Ovary (tissue), 9 donors: ENCODE data around the gene PLXNA4. TPM values are rescaled to one million over a fixed set of nuclear protein-coding genes. Genes with fewer than 3 reads are reported as not detected.

Experiments
- DNase-seq, 5 donors: peaks; one replicate each; pipeline ENCODE4 v3.0.0-alpha.2; 2019 to 2020
- H3K27ac ChIP-seq, 2 donors: fragments of 200-600 bp; one replicate each; pipeline versions ENCODE4 v1.5.1 to v1.8.0; 2019 to 2022
- H3K27me3 ChIP-seq: fragments of 200-600 bp; one replicate; pipeline ENCODE4 v1.8.0; 2022
- H3K36me3 ChIP-seq: fragments of 200-600 bp; sonication (generic); one replicate; pipeline ENCODE4 v1.5.1; 2019
- H3K4me1 ChIP-seq: one replicate; pipeline ENCODE4 v1.8.1; 2013; ENCODE audit warnings: mild to moderate bottlenecking, moderate library complexity; ENCODE audit not compliant: insufficient read depth
- H3K4me3 ChIP-seq: fragments of 200-600 bp; sonication (generic); one replicate; pipeline ENCODE4 v1.5.1; 2017
- H3K9me3 ChIP-seq, 2 donors: fragments of 200-600 bp in 1 of 2; sonication (generic) in 1 of 2; one replicate each; pipeline versions ENCODE4 v1.5.1 to v1.8.1; 2013 to 2019; ENCODE audit warnings: mild to moderate bottlenecking in 1 of 2, moderate library complexity in 1 of 2
- EP300 ChIP-seq: sonication (generic); formaldehyde crosslinking; IDR thresholded peaks from one replicate; pipeline ENCODE4 v1.6.1; 2017; ENCODE audit warnings: antibody characterized with exemption
- POLR2A ChIP-seq: fragments of 450-650 bp; IDR thresholded peaks from one replicate; pipeline ENCODE4 v1.6.1; 2017; ENCODE audit warnings: antibody characterized with exemption, mild to moderate bottlenecking, moderate library complexity
- WGBS, 3 donors: extraction: QIAGEN DNeasy Blood & Tissue Kit in 1 of 3; methylation state at CpG; one replicate each; pipeline versions ENCODE4 v1.1.5 to v1.1.7; 2013 to 2017; 5-methylcytosine and 5-hydroxymethylcytosine counted together
- intact Hi-C, 4 donors: fragments of 100-400 bp; cut with DNase I; formaldehyde crosslinking; loops; one replicate each; pipeline versions ENCODE4 v1.11.0 to v1.15.1; 2022 to 2023
- polyA plus RNA-seq, 2 donors: library from polyadenylated mRNA; stranded (reverse); fragments of 200-250 nt in 1 of 2; fragments of 350-450 nt in 1 of 2; fragmentation: Illumina TruSeq in 1 of 2; extraction: RNeasy Lipid Tissue Mini Kit (QIAGEN cat#74804) in 1 of 2; gene quantifications; one replicate each; pipeline ENCODE4 v1.2.3, GENCODE V29; 2013 to 2014
- total RNA-seq, 7 donors: library from RNA; depleted of rRNA in 2 of 7; stranded (reverse); fragments of >200 nt in 2 of 7; fragmentation: NEBNext Ultra II Directional in 3 of 7; extraction: Animal tissue kit (Norgen Biotek cat#: 25700) in 3 of 7; gene quantifications; one replicate each; pipeline versions ENCODE4 v1.1.0 to v1.2.4, GENCODE V29; 2016 to 2023
- TF ChIP-seq, protein P1 (sequence below), 3 donors: fragments of 450-650 bp in 2 of 3; fragments of 200-600 bp in 1 of 3; IDR thresholded peaks; one replicate each; pipeline versions ENCODE4 v1.5.1 to v1.8.0; 2016 to 2022; ENCODE audit warnings: antibody characterized with exemption in 3 of 3, mild to moderate bottlenecking in 1 of 3
- donor health status: DM: no; HTN: no; CAD: no; lungs with moderate emphysema.
- donor health status: DM: no; HTN: no; CAD: no.
- donor health status: Bipolar disorder and iron deficiency.
- donor health status: DM: yes; HTN: yes; CAD: no.
- donor health status: DM: no; HTN: no; CAD: no.
- donor health status: DM: yes; HTN: yes; CAD: no.

PLXNA4 gene
- total and polyA plus RNA-seq, 9 donors, result 5.1 to 39.9 (median 11.4) TPM

DNA sequence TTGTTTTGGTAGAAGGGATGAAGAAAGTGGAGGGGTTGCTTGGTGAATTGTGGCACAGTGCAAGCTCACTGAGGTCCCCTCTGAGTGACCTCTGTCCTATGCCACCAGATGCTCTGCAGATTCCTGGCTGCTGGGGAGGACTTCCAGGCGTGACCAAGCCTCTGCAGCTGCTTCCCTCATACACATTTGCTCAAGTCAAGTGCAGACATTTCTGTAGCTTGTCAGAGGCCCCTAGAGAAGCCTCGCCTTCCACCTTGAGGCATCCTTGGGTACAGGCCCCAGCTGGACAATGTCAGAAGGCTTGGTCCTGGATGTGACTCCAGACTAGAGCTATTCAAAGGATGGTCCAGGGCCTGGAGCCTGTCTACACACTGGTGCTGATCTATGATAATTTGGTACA lies 464.2 kb downstream of the PLXNA4 start:
- no peaks in the 10 kb centered on the region for H3K36me3 ChIP-seq
- no peak overlapping the region for H3K27ac ChIP-seq
- H3K4me3 ChIP-seq, result no peak overlapping the region
- intact Hi-C loops, result no loop called here
- no peak for DNase-seq
- H3K9me3 ChIP-seq, result no peaks in the 10 kb centered on the region
- TF ChIP-seq EP300 (no peak), POLR2A (no peak)
- TF ChIP-seq, protein P1, sequence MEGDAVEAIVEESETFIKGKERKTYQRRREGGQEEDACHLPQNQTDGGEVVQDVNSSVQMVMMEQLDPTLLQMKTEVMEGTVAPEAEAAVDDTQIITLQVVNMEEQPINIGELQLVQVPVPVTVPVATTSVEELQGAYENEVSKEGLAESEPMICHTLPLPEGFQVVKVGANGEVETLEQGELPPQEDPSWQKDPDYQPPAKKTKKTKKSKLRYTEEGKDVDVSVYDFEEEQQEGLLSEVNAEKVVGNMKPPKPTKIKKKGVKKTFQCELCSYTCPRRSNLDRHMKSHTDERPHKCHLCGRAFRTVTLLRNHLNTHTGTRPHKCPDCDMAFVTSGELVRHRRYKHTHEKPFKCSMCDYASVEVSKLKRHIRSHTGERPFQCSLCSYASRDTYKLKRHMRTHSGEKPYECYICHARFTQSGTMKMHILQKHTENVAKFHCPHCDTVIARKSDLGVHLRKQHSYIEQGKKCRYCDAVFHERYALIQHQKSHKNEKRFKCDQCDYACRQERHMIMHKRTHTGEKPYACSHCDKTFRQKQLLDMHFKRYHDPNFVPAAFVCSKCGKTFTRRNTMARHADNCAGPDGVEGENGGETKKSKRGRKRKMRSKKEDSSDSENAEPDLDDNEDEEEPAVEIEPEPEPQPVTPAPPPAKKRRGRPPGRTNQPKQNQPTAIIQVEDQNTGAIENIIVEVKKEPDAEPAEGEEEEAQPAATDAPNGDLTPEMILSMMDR (IDR thresholded peaks at IDR 0.05), result no peak
- WGBS, 3 donors, result 86 to 91% (median 89%) methylated on average over 2 of the region's 2 CpGs
- no peaks in the 10 kb centered on the region for H3K27me3 ChIP-seq
- H3K4me1 ChIP-seq, result peaks cover under 1% of the 10 kb centered on the region

DNA sequence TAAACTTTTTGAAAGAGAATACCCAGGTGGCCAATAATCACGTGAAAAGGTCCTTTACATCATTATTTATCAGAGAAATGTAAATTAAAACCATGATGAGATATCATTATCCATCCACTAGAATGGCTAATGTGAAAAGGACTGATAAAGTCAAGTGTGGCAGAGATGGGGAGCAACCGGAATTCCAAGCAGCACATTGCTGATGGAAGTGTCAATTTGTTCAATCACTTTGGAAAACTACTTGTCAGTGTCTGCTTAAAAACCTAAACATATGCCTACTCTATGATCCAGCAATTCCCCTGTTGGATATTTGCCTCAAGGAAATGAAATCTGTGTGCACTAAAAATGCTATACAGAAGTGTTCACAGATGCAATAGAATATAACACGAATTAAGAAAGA lies 465.6 kb downstream of the PLXNA4 start:
- TF ChIP-seq EP300, result no peak
- TF ChIP-seq, protein P1 (IDR thresholded peaks at IDR 0.05), result no peak
- no peak for TF ChIP-seq POLR2A
- Histone ChIP-seq H3K36me3 (no peaks in the 10 kb centered on the region), H3K4me1 (no peaks in the 10 kb centered on the region), H3K9me3 (no peaks in the 10 kb centered on the region), H3K27me3 (no peaks in the 10 kb centered on the region), H3K27ac (no peak overlapping the region), H3K4me3 (no peak overlapping the region)
- intact Hi-C loops, result no loop called here
- WGBS, 3 donors, result 61 to 71% (median 64%) methylated on average over 3 of the region's 3 CpGs
- no peak for DNase-seq

DNA sequence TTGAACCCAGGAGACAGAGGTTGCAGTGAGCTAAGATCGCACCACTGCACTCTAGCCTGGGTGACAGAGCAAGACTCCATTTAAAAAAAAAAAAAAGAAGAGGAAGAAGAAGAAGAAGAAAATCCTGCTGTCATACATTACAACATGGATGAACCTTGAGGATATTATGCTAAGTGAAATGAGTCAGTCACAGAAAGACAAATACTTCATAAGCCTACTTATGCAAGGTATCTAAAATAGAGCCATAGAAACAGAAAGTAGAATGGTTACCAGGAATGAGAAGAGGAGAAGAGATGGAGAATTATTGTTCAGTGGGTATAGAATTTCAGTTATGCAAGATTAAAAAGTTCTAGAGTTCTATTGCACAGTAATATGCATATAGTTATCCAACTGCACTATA lies 466.5 kb downstream of the PLXNA4 start:
- H3K27me3 ChIP-seq, result no peaks in the 10 kb centered on the region
- H3K4me3 ChIP-seq, result no peak overlapping the region
- intact Hi-C loops, result loop anchor here in 1 of 4 donors (10.0 kb wide), 1 partner anchor 155 kb away; no protein-coding TSS in a partner anchor
- 96 to 100% (median 97%) methylated on average over 1 of the region's 1 CpG for WGBS, 3 donors
- no peaks in the 10 kb centered on the region for H3K9me3 ChIP-seq
- DNase-seq, result no peak
- H3K36me3 ChIP-seq, result no peaks in the 10 kb centered on the region
- no peak overlapping the region for H3K27ac ChIP-seq
- no peaks in the 10 kb centered on the region for H3K4me1 ChIP-seq
- TF ChIP-seq EP300 (no peak), POLR2A (no peak)
- TF ChIP-seq, protein P1 (IDR thresholded peaks at IDR 0.05), result no peak

DNA sequence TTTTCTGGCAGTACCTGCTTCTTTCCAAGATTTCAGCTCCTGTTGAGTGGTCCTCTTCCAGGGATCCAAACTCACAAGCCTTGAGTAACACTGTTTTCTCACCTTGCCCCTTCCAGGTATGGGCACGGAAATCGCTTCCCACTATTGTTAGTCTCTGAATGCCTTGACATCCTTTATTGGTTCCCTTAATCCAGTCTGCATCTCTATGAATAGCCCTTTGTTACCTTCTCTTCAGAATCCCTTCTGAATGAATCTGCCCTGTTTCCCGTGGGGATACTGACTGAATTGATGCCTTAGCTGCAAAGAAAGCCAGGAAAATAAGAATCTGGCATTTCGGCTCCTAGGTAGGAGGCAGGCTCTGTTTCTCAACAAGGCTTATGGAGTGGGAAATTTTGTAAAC lies 467.7 kb downstream of the PLXNA4 start:
- intact Hi-C loops, result loop anchor here in 1 of 4 donors (10.0 kb wide), 1 partner anchor 156 kb away; no protein-coding TSS in a partner anchor
- no peaks in the 10 kb centered on the region for H3K27me3 ChIP-seq

More for the DNA sequence above, 467.7 kb downstream of the PLXNA4 start:
- Histone ChIP-seq H3K4me3 (no peak overlapping the region), H3K27ac (no peak overlapping the region), H3K9me3 (no peaks in the 10 kb centered on the region), H3K36me3 (no peaks in the 10 kb centered on the region), H3K4me1 (no peaks in the 10 kb centered on the region)
- TF ChIP-seq, protein P1 (IDR thresholded peaks at IDR 0.05), result no peak
- TF ChIP-seq POLR2A, result no peak
- no peak for TF ChIP-seq EP300
- no peak for DNase-seq
- 67 to 80% (median 77%) methylated on average over 4 of the region's 4 CpGs for WGBS, 3 donors
